H9 (cell line): ENCODE results near the gene SLC22A16. TPM values are rescaled to one million over a fixed set of nuclear protein-coding genes. Genes with fewer than 3 reads are reported as not detected.

ENCODE experiments used
- DNase-seq: peaks from one replicate; pipeline ENCODE4 v3.0.0-alpha.2; 2017
- H2AFZ ChIP-seq: one replicate; pipeline ENCODE4 v1.6.1; 2013; ENCODE audit warnings: mild to moderate bottlenecking, low read length, control low read depth, moderate library complexity
- H2AK5ac ChIP-seq: 2 replicates; pipeline ENCODE4 v1.6.1; 2013; ENCODE audit warnings: low read length, control low read depth, mixed read lengths; ENCODE audit not compliant: insufficient read length
- H2BK120ac ChIP-seq: one replicate; pipeline ENCODE4 v1.6.1; 2013; ENCODE audit warnings: low read depth, mild to moderate bottlenecking, low read length, control low read depth, inconsistent platforms; ENCODE audit not compliant: poor library complexity, severe bottlenecking
- H2BK12ac ChIP-seq: 2 replicates; pipeline ENCODE4 v1.6.1; 2013; ENCODE audit warnings: low read length, control low read depth, mixed read lengths, low read depth; ENCODE audit not compliant: insufficient read length
- H2BK15ac ChIP-seq: 2 replicates; pipeline ENCODE4 v1.6.1; 2013; ENCODE audit warnings: low read depth, low read length, control low read depth
- H2BK20ac ChIP-seq: one replicate; pipeline ENCODE4 v1.6.1; 2013; ENCODE audit warnings: low read depth, mild to moderate bottlenecking, low read length, control low read depth, inconsistent platforms; ENCODE audit not compliant: poor library complexity, severe bottlenecking
- H2BK5ac ChIP-seq: 2 replicates; pipeline ENCODE4 v1.6.1; 2013; ENCODE audit warnings: low read length, control low read depth, mixed read lengths; ENCODE audit not compliant: insufficient read length
- H3K14ac ChIP-seq: 2 replicates; pipeline ENCODE4 v1.6.1; 2013; ENCODE audit warnings: low read length, control low read depth; ENCODE audit not compliant: insufficient read depth
- H3K18ac ChIP-seq: 2 replicates; pipeline ENCODE4 v1.6.1; 2013; ENCODE audit warnings: low read depth, mild to moderate bottlenecking, mixed read lengths, low read length, control low read depth; ENCODE audit not compliant: insufficient read length
- H3K23ac ChIP-seq: 2 replicates; pipeline ENCODE4 v1.6.1; 2013; ENCODE audit warnings: low read length, control low read depth, mixed read lengths, low read depth; ENCODE audit not compliant: insufficient read length
- H3K23me2 ChIP-seq: 2 replicates; pipeline ENCODE4 v1.6.1; 2013; ENCODE audit warnings: low read depth, mild to moderate bottlenecking, mixed read lengths, low read length, control low read depth; ENCODE audit not compliant: insufficient read length, poor library complexity, severe bottlenecking
- H3K27ac ChIP-seq: 2 replicates; pipeline ENCODE4 v1.5.1; 2013; ENCODE audit warnings: low read length, control low read depth, mixed read lengths, low read depth; ENCODE audit not compliant: insufficient read length
- H3K27me3 ChIP-seq: 2 replicates; pipeline ENCODE4 v1.6.1; 2013; ENCODE audit warnings: low read length, control low read depth, inconsistent platforms; ENCODE audit not compliant: insufficient read depth
- H3K4ac ChIP-seq: 2 replicates; pipeline ENCODE4 v1.6.1; 2013; ENCODE audit warnings: low read depth, mild to moderate bottlenecking, control low read depth, inconsistent platforms, low read length, moderate library complexity
- H3K4me1 ChIP-seq: 2 replicates; pipeline ENCODE4 v1.6.1; 2013; ENCODE audit warnings: low read length, control low read depth, inconsistent platforms; ENCODE audit not compliant: insufficient read depth
- H3K4me2 ChIP-seq: 2 replicates; pipeline ENCODE4 v1.6.1; 2013; ENCODE audit warnings: low read length, control low read depth, mixed read lengths; ENCODE audit not compliant: insufficient read length, insufficient read depth
- H3K56ac ChIP-seq: 2 replicates; pipeline ENCODE4 v1.6.1; 2013; ENCODE audit warnings: low read depth, mild to moderate bottlenecking, mixed read lengths, low read length, control low read depth; ENCODE audit not compliant: insufficient read length
- H3K79me1 ChIP-seq: 2 replicates; pipeline ENCODE4 v1.6.1; 2013; ENCODE audit warnings: low read depth, mild to moderate bottlenecking, moderate library complexity, low read length, control low read depth, inconsistent platforms; ENCODE audit not compliant: insufficient read depth, poor library complexity, severe bottlenecking
- H3K79me2 ChIP-seq: 2 replicates; pipeline ENCODE4 v1.6.1; 2013; ENCODE audit warnings: low read length, control low read depth, inconsistent platforms; ENCODE audit not compliant: insufficient read depth
- H3K9ac ChIP-seq: 2 replicates; pipeline ENCODE4 v1.6.1; 2013; ENCODE audit warnings: low read length, control low read depth, mixed read lengths; ENCODE audit not compliant: insufficient read length; ENCODE audit errors: extremely low read depth
- H3K9me3 ChIP-seq: one replicate; pipeline ENCODE4 v1.6.1; 2013; ENCODE audit warnings: low read depth, low read length, inconsistent platforms; ENCODE audit not compliant: control insufficient read depth
- H3T11ph ChIP-seq: one replicate; pipeline ENCODE4 v1.6.1; 2013; ENCODE audit warnings: mild to moderate bottlenecking, low read length, control low read depth, inconsistent platforms
- H4K20me1 ChIP-seq: one replicate; pipeline ENCODE4 v1.6.1; 2013; ENCODE audit not compliant: control insufficient read depth, insufficient read length, insufficient read depth
- H4K5ac ChIP-seq: 2 replicates; pipeline ENCODE4 v1.6.1; 2013; ENCODE audit warnings: low read depth, mild to moderate bottlenecking, mixed read lengths, low read length, control low read depth; ENCODE audit not compliant: insufficient read length
- H4K8ac ChIP-seq: replicated peaks from 2 replicates; pipeline ENCODE4 v1.6.1; 2013; ENCODE audit warnings: low read length, control low read depth, mixed read lengths, low read depth; ENCODE audit not compliant: insufficient read length
- H4K91ac ChIP-seq: 2 replicates; pipeline ENCODE4 v1.6.1; 2013; ENCODE audit warnings: low read depth, mild to moderate bottlenecking, moderate library complexity, mixed read lengths, low read length, control low read depth; ENCODE audit not compliant: insufficient read length
- H3K27ac Mint-ChIP-seq, 3 experiments: 2 replicates in 2 of 3; 3 replicates in 1 of 3; pipeline ENCODE4 v1.8.0; 2020 to 2021; ENCODE audit warnings: mixed read lengths in 3 of 3, mild to moderate bottlenecking in 1 of 3, moderate library complexity in 1 of 3
- H3K27me3 Mint-ChIP-seq: 2 replicates; pipeline ENCODE4 v1.8.0; 2021; ENCODE audit warnings: low read depth, mild to moderate bottlenecking, moderate library complexity, mixed read lengths
- H3K36me3 Mint-ChIP-seq, 3 experiments: 2 replicates in 2 of 3; 3 replicates in 1 of 3; pipeline ENCODE4 v1.8.0; 2020 to 2021; ENCODE audit warnings: low read depth in 3 of 3, mixed read lengths in 3 of 3; ENCODE audit not compliant: insufficient read depth in 1 of 3
- H3K4me1 Mint-ChIP-seq, 2 experiments: 2 replicates each; pipeline ENCODE4 v1.8.0; 2020; ENCODE audit warnings: mixed read lengths in 2 of 2
- H3K4me3 Mint-ChIP-seq, 2 experiments: 2 replicates in 1 of 2; 3 replicates in 1 of 2; pipeline ENCODE4 v1.8.0; 2020 to 2021; ENCODE audit warnings: mild to moderate bottlenecking in 2 of 2, mixed read lengths in 2 of 2, moderate library complexity in 1 of 2
- H3K9me3 Mint-ChIP-seq, 2 experiments: 2 replicates in 1 of 2; 3 replicates in 1 of 2; pipeline ENCODE4 v1.8.0; 2020; ENCODE audit warnings: mild to moderate bottlenecking in 2 of 2, mixed read lengths in 2 of 2, moderate library complexity in 1 of 2
- CTCF ChIP-seq: fragments of 200-600 bp; sonication (generic); conservative IDR thresholded peaks from 3 replicates; pipeline ENCODE4 v1.8.0; 2021; ENCODE audit warnings: antibody characterized with exemption, mild to moderate bottlenecking
- WGBS: extraction: QIAGEN DNeasy Blood & Tissue Kit; methylation state at CpG from one replicate; pipeline ENCODE4 v1.1.7; 2013; ENCODE audit warnings: missing lambda C conversion rate, low lambda C conversion rate, mixed read lengths; ENCODE audit not compliant: insufficient read length; ENCODE audit errors: extremely low coverage; 5-methylcytosine and 5-hydroxymethylcytosine counted together
- total RNA-seq: library from RNA; stranded (reverse); gene quantifications from 2 replicates; pipeline ENCODE4 v1.2.1, GENCODE V29; 2021

Gene SLC22A16
- total RNA-seq, 1 experiment from 2014 or later, result not detected

GRCh38 chr6:110525001-110525400, 48.6 kb upstream of the SLC22A16 start:
- no peak overlapping the region for H2BK120ac ChIP-seq
- H3K27ac ChIP-seq, result no peak overlapping the region
- no peak overlapping the region for H2BK20ac ChIP-seq
- no peak overlapping the region for H2AK5ac ChIP-seq
- no peak overlapping the region for H3K4me2 ChIP-seq
- no peaks in the 10 kb centered on the region for H4K20me1 ChIP-seq
- H4K8ac ChIP-seq, result no peak overlapping the region
- no peak overlapping the region for H3T11ph ChIP-seq
- H4K5ac ChIP-seq, result no peak overlapping the region
- DNase-seq, result no peak
- H2BK5ac ChIP-seq, result no peak overlapping the region
- no CpG with 5 or more reads among the region's 4 CpGs for WGBS
- H3K9me3 ChIP-seq, result no peaks in the 10 kb centered on the region
- no peak overlapping the region for H3K9ac ChIP-seq
- H3K18ac ChIP-seq, result no peak overlapping the region
- H3K4ac ChIP-seq, result no peak overlapping the region
- H3K23ac ChIP-seq, result no peak overlapping the region
- no peaks in the 10 kb centered on the region for H3K79me1 ChIP-seq
- no peak overlapping the region for H2AFZ ChIP-seq
- no peaks in the 10 kb centered on the region for H3K23me2 ChIP-seq
- no peak overlapping the region for H3K56ac ChIP-seq
- H4K91ac ChIP-seq, result no peak overlapping the region
- H2BK12ac ChIP-seq, result no peak overlapping the region
- Mint-ChIP-seq H3K4me1 (peaks cover 7% of the 10 kb centered on the region in 2 experiments), H3K9me3 (no peaks in the 10 kb centered on the region), H3K27me3 (no peaks in the 10 kb centered on the region), H3K4me3 (no peak overlapping the region), H3K27ac (no peak overlapping the region), H3K36me3 (no peaks in the 10 kb centered on the region)
- H3K27me3 ChIP-seq, result no peaks in the 10 kb centered on the region
- no peak overlapping the region for H3K14ac ChIP-seq
- H2BK15ac ChIP-seq, result no peak overlapping the region
- no peaks in the 10 kb centered on the region for H3K79me2 ChIP-seq
- no peak for TF ChIP-seq CTCF
- no peaks in the 10 kb centered on the region; the same call in 1 of the 2 replicates for H3K4me1 ChIP-seq
